ENCODE results near the gene XBP1. TPM values are rescaled to one million over a fixed set of nuclear protein-coding genes. Genes with fewer than 3 reads are reported as not detected.

XBP1 gene
- total and polyA plus RNA-seq, 2 of the 4 experiments (the other 2 are of a cell fraction) = 95.0 to 223 TPM

GRCh38 chr22:28788601-28789000 is 11.8 kb downstream of the XBP1 start:
- CTCF ChIA-PET = no interaction called here
- no TSS peak for BruUV-seq (replicated peaks)

More at GRCh38 chr22:28788601-28789000, 11.8 kb downstream of the XBP1 start:
- Histone ChIP-seq H4K20me1 (ENCODE audit: insufficient read depth, low read length) (peaks cover 7% of the 10 kb centered on the region), H4K5ac (ENCODE audit: low read depth, low read length) (no peak overlapping the region), H3K4me2 (ENCODE audit: low read depth, low read length) (no peak overlapping the region), H3K4me1 (ENCODE audit: control insufficient read depth, insufficient read depth, low read length) (peaks cover 7% of the 10 kb centered on the region), H2BK120ac (ENCODE audit: low read depth, low read length) (no peak overlapping the region), H3K9me1 (ENCODE audit: insufficient read depth, low read length) (no peaks in the 10 kb centered on the region), H3K23ac (ENCODE audit: low read depth, low read length) (no peak overlapping the region), H3K9me3 (ENCODE audit: control insufficient read depth, insufficient read depth, low read length) (no peaks in the 10 kb centered on the region), H3K9ac (ENCODE audit: low read depth, low read length) (no peak overlapping the region), H3K36me3 (ENCODE audit: control insufficient read depth, insufficient read depth, low read length) (peaks cover 26% of the 10 kb centered on the region), H4K91ac (ENCODE audit: insufficient read depth, low read depth, low read length) (no peak overlapping the region), H2BK20ac (ENCODE audit: low read depth, low read length) (no peak overlapping the region), H3K79me1 (ENCODE audit: low read depth in 1 of 2, low read length in 2 of 2) (peaks cover 9 to 14% of the 10 kb centered on the region in 2 experiments), H3K4ac (ENCODE audit: low read depth, low read length) (no peak overlapping the region), H3K27me3 (ENCODE audit: control insufficient read depth, insufficient read depth, low read length) (no peaks in the 10 kb centered on the region), H3K18ac (ENCODE audit: low read depth, low read length) (no peak overlapping the region), H2BK5ac (ENCODE audit: low read depth, low read length, poor library complexity, severe bottlenecking) (no peak overlapping the region), H2AFZ (replicated peaks; ENCODE audit: low read length, poor library complexity) (no peak overlapping the region), H3K56ac (ENCODE audit: extremely low read depth, insufficient read depth, low read length) (no peak overlapping the region), H2AK9ac (replicated peaks; ENCODE audit: low read depth, low read length, poor library complexity) (no peak overlapping the region), H3K14ac (replicated peaks; ENCODE audit: low read depth, low read length) (no peak overlapping the region), H3K27ac (ENCODE audit: insufficient read depth, low read length) (no peak overlapping the region), H2BK15ac (ENCODE audit: low read depth, low read length) (no peak overlapping the region), H3K4me3 (ENCODE audit: insufficient read depth, low read depth, low read length) (no peak overlapping the region), H2AK5ac (ENCODE audit: low read depth, low read length) (no peak overlapping the region), H4K8ac (ENCODE audit: low read depth in 2 of 2, low read length in 2 of 2) (no peak overlapping the region)
- WGBS, 2 experiments (ENCODE audit: extremely low coverage in 2 of 2, insufficient read length in 1 of 2) = 90 to 100% methylated on average over 1 to 2 of the region's 3 CpGs
- POLR2A ChIA-PET (ENCODE audit: unreplicated experiment) = no interaction called here
- in situ Hi-C loops (cut with MboI; ENCODE audit: low sequenced_read_pairs) (no loop called here), intact Hi-C loops (cut with micrococcal nuclease) (no loop called here), dilution Hi-C loops (cut with HindIII; ENCODE audit: low sequenced_read_pairs, unreplicated experiment) (no loop called here)
- TF ChIP-seq BHLHE40 (IDR thresholded peaks at IDR 0.05; ENCODE audit: low read depth, low read length) (no peak), MAFK (IDR thresholded peaks at IDR 0.05; ENCODE audit: low read depth, low read length) (no peak), RCOR1 (IDR thresholded peaks at IDR 0.05; ENCODE audit: insufficient replicate concordance, low read length) (no peak), CTCF (conservative IDR thresholded peaks at IDR 0.05; ENCODE audit: low read depth, low read length) (no peak), USF2 (IDR thresholded peaks at IDR 0.05; ENCODE audit: low read depth, low read length) (no peak), FOS (IDR thresholded peaks at IDR 0.05; ENCODE audit: low read depth, low read length) (no peak), RFX5 (IDR thresholded peaks at IDR 0.05; ENCODE audit: low read depth, low read length) (no peak)
- ATAC-seq (ENCODE audit: low read depth) = no peak
- DNase-seq = no peak
